K562 (cell line): ENCODE measurements around the gene POU2AF2.

ENCODE experiments used
- ETS2 ChIP-seq: IDR thresholded peaks from 2 replicates; pipeline ENCODE4 v1.6.1; 2016; ENCODE audit warnings: borderline replicate concordance, missing genetic modification characterization, mild to moderate bottlenecking, moderate library complexity, missing compliant biosample characterization; ENCODE audit not compliant: poor library complexity, severe bottlenecking
- FOXK2 ChIP-seq, 2 experiments: fragments of 450-650 bp; IDR thresholded peaks in 1 of 2; conservative IDR thresholded peaks in 1 of 2; 2 replicates each; pipeline ENCODE4 v1.6.1; 2016; ENCODE audit warnings: low read depth in 2 of 2, mild to moderate bottlenecking in 1 of 2
- HMG20A ChIP-seq: fragments of 450-650 bp; formaldehyde crosslinking; conservative IDR thresholded peaks from 2 replicates; pipeline ENCODE4 v1.4.0; 2020; ENCODE audit warnings: mild to moderate bottlenecking, mixed read lengths
- HMGN3 ChIP-seq: IDR thresholded peaks from 2 replicates; pipeline ENCODE4 v1.6.1; 2011; ENCODE audit warnings: borderline replicate concordance, low read depth, mild to moderate bottlenecking, mixed read lengths, low read length; ENCODE audit not compliant: insufficient read length; ENCODE audit errors: extremely low read depth
- NFRKB ChIP-seq: fragments of 450-650 bp; IDR thresholded peaks from 2 replicates; pipeline ENCODE4 v1.6.1; 2016; ENCODE audit warnings: low read depth
- NUFIP1 ChIP-seq: fragments of 450-650 bp; IDR thresholded peaks from 2 replicates; pipeline ENCODE4 v1.6.1; 2018; ENCODE audit not compliant: partially characterized antibody
- PRMT5 ChIP-seq: sonication (generic); formaldehyde crosslinking; IDR thresholded peaks from 2 replicates; pipeline ENCODE4 v1.5.0; 2020; ENCODE audit warnings: missing genetic modification reagents
- TRIM28 ChIP-seq: fragments of 450-650 bp; IDR thresholded peaks from 2 replicates; pipeline ENCODE4 v1.6.1; 2017
- ZNF239 ChIP-seq: fragments of 250-450 bp; sonication (Bioruptor Pico); IDR thresholded peaks from 2 replicates; pipeline ENCODE4 v1.4.0; 2020; ENCODE audit warnings: mild to moderate bottlenecking
- TF ChIP-seq, protein P1 (sequence below): sonication (generic); formaldehyde crosslinking; IDR thresholded peaks from 2 replicates; pipeline ENCODE4 v1.9.0; 2022; ENCODE audit warnings: mild to moderate bottlenecking, missing genetic modification reagents
- TF ChIP-seq, protein P2 (sequence below), 3 experiments: IDR thresholded peaks in 2 of 3; conservative IDR thresholded peaks in 1 of 3; 2 replicates each; pipeline ENCODE4 v1.5.1; 2011 to 2012; ENCODE audit warnings: low read length in 3 of 3, mild to moderate bottlenecking in 3 of 3, control low read depth in 2 of 3, improper control_type of control experiment in 1 of 3, inconsistent platforms in 1 of 3, low read depth in 1 of 3, mixed read lengths in 1 of 3, moderate library complexity in 1 of 3; ENCODE audit not compliant: insufficient read depth in 2 of 3
- TF ChIP-seq, protein P3 (sequence below): sonication (generic); formaldehyde crosslinking; IDR thresholded peaks from 2 replicates; pipeline ENCODE4 v1.8.1; 2023; ENCODE audit warnings: mild to moderate bottlenecking, missing genetic modification reagents
- TF ChIP-seq, protein P4 (sequence below): fragments of 450-650 bp; IDR thresholded peaks from 2 replicates; pipeline ENCODE4 v1.6.1; 2016; ENCODE audit warnings: antibody characterized with exemption

DNA sequence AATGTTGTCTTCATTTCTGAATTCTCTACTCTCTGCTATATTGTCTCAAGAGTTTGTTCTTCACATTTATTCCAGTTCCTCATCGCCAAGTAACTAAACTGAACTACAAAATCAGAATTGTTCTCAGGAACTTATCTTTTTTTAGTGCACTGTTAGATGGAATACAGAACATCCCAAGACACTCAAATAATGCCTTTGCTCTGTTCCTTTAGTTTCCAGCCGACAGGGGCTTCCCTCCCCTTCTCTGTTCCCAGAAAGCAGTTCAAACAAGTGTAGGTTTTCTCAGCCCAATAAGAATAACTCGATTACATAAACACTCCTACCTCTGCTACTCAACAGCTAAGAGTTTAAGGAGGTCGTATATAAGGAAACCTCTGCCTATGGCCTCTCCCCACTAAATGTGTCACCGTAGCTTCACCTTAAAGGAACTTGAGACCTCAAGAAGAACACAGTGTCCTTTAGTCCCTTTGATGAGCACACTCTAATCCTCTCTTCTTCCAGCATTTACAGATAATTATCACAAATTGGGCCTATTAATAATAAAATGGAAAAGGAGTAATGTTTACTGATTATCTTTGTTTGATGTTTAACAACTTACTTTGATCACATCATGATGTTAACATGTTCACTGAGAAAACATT, 59.8 kb downstream of the POU2AF2 start:
- TF ChIP-seq, protein P1, sequence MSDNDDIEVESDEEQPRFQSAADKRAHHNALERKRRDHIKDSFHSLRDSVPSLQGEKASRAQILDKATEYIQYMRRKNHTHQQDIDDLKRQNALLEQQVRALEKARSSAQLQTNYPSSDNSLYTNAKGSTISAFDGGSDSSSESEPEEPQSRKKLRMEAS (CRISPR knock-in tag) = no peak
- TF ChIP-seq FOXK2 (conservative IDR thresholded peaks at IDR 0.05 in 1 of 2, IDR thresholded peaks at IDR 0.05 in 1 of 2; ENCODE audit: low read depth in 2 of 2) = no peak
- no peak for TF ChIP-seq ETS2 (tag)
- TF ChIP-seq HMG20A (CRISPR knock-in tag) = no peak
- TF ChIP-seq, protein P2, sequence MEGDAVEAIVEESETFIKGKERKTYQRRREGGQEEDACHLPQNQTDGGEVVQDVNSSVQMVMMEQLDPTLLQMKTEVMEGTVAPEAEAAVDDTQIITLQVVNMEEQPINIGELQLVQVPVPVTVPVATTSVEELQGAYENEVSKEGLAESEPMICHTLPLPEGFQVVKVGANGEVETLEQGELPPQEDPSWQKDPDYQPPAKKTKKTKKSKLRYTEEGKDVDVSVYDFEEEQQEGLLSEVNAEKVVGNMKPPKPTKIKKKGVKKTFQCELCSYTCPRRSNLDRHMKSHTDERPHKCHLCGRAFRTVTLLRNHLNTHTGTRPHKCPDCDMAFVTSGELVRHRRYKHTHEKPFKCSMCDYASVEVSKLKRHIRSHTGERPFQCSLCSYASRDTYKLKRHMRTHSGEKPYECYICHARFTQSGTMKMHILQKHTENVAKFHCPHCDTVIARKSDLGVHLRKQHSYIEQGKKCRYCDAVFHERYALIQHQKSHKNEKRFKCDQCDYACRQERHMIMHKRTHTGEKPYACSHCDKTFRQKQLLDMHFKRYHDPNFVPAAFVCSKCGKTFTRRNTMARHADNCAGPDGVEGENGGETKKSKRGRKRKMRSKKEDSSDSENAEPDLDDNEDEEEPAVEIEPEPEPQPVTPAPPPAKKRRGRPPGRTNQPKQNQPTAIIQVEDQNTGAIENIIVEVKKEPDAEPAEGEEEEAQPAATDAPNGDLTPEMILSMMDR (IDR thresholded peaks at IDR 0.05 in 2 of 3, conservative IDR thresholded peaks at IDR 0.05 in 1 of 3; ENCODE audit: insufficient read depth in 2 of 3, low read depth in 1 of 3, low read length in 3 of 3) = no peak
- TF ChIP-seq HMGN3 = no peak
- TF ChIP-seq ZNF239 (CRISPR knock-in tag) = no peak
- no peak for TF ChIP-seq TRIM28
- no peak for TF ChIP-seq PRMT5 (CRISPR knock-in tag)
- TF ChIP-seq, protein P3, sequence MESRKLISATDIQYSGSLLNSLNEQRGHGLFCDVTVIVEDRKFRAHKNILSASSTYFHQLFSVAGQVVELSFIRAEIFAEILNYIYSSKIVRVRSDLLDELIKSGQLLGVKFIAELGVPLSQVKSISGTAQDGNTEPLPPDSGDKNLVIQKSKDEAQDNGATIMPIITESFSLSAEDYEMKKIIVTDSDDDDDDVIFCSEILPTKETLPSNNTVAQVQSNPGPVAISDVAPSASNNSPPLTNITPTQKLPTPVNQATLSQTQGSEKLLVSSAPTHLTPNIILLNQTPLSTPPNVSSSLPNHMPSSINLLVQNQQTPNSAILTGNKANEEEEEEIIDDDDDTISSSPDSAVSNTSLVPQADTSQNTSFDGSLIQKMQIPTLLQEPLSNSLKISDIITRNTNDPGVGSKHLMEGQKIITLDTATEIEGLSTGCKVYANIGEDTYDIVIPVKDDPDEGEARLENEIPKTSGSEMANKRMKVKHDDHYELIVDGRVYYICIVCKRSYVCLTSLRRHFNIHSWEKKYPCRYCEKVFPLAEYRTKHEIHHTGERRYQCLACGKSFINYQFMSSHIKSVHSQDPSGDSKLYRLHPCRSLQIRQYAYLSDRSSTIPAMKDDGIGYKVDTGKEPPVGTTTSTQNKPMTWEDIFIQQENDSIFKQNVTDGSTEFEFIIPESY (CRISPR knock-in tag) = no peak
- TF ChIP-seq NUFIP1 = no peak
- TF ChIP-seq, protein P4, sequence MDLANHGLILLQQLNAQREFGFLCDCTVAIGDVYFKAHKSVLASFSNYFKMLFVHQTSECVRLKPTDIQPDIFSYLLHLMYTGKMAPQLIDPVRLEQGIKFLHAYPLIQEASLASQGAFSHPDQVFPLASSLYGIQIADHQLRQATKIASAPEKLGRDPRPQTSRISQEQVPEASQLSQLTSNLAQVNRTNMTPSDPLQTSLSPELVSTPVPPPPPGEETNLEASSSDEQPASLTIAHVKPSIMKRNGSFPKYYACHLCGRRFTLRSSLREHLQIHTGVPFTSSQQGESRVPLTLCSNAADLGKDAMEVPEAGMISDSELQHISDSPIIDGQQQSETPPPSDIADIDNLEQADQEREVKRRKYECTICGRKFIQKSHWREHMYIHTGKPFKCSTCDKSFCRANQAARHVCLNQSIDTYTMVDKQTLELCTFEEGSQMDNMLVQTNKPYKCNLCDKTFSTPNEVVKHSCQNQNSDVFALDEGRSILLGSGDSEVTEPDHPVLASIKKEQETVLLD = no peak
- no peak for TF ChIP-seq NFRKB
